PFSK-1 (cell line): Measurements from ENCODE around the gene EBF4.

Experiments
- FOXP2 ChIP-seq: optimal IDR thresholded peaks from 2 replicates; pipeline ENCODE3; 2011; ENCODE audit warnings: borderline replicate concordance, control low read depth, inconsistent platforms; ENCODE audit not compliant: insufficient read depth; ENCODE audit errors: extremely low read length, extremely low read depth
- POLR2AphosphoS5 ChIP-seq: IDR thresholded peaks from 2 replicates; pipeline ENCODE4 v1.6.1; 2012; ENCODE audit warnings: low read depth, mild to moderate bottlenecking, control low read depth, low read length, moderate library complexity
- SIN3A ChIP-seq: IDR thresholded peaks from 2 replicates; pipeline ENCODE4 v1.6.1; 2012; ENCODE audit warnings: mild to moderate bottlenecking, low read length, moderate library complexity, borderline replicate concordance; ENCODE audit not compliant: insufficient read depth
- TAF1 ChIP-seq: IDR thresholded peaks from 2 replicates; pipeline ENCODE4 v1.6.1; 2012; ENCODE audit warnings: low read length, control low read depth, borderline replicate concordance; ENCODE audit not compliant: insufficient read depth
- TF ChIP-seq, protein P1 (sequence below), 2 experiments: IDR thresholded peaks; 2 replicates each; pipeline versions ENCODE4 v1.6.1 to v1.8.0; 2011 to 2012; ENCODE audit warnings: low read depth in 2 of 2, low read length in 2 of 2, control low read depth in 1 of 2, inconsistent platforms in 1 of 2, mild to moderate bottlenecking in 1 of 2, moderate library complexity in 1 of 2; ENCODE audit not compliant: insufficient read depth in 1 of 2

Gene EBF4

GRCh38 chr20:2747676-2748235 is 55.2 kb downstream of the EBF4 start:
- TF ChIP-seq, protein P1, sequence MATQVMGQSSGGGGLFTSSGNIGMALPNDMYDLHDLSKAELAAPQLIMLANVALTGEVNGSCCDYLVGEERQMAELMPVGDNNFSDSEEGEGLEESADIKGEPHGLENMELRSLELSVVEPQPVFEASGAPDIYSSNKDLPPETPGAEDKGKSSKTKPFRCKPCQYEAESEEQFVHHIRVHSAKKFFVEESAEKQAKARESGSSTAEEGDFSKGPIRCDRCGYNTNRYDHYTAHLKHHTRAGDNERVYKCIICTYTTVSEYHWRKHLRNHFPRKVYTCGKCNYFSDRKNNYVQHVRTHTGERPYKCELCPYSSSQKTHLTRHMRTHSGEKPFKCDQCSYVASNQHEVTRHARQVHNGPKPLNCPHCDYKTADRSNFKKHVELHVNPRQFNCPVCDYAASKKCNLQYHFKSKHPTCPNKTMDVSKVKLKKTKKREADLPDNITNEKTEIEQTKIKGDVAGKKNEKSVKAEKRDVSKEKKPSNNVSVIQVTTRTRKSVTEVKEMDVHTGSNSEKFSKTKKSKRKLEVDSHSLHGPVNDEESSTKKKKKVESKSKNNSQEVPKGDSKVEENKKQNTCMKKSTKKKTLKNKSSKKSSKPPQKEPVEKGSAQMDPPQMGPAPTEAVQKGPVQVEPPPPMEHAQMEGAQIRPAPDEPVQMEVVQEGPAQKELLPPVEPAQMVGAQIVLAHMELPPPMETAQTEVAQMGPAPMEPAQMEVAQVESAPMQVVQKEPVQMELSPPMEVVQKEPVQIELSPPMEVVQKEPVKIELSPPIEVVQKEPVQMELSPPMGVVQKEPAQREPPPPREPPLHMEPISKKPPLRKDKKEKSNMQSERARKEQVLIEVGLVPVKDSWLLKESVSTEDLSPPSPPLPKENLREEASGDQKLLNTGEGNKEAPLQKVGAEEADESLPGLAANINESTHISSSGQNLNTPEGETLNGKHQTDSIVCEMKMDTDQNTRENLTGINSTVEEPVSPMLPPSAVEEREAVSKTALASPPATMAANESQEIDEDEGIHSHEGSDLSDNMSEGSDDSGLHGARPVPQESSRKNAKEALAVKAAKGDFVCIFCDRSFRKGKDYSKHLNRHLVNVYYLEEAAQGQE (IDR thresholded peaks at IDR 0.05; ENCODE audit: insufficient read depth in 1 of 2, low read depth in 2 of 2, low read length in 2 of 2), result no peak
- TF ChIP-seq SIN3A (no peak), TAF1 (no peak), FOXP2 (no peak), POLR2AphosphoS5 (no peak)

GRCh38 chr20:2748551-2749342 is 56.2 kb downstream of the EBF4 start:
- TF ChIP-seq, protein P1 (IDR thresholded peaks at IDR 0.05; ENCODE audit: insufficient read depth in 1 of 2, low read depth in 2 of 2, low read length in 2 of 2), result no peak
- TF ChIP-seq TAF1 (no peak), FOXP2 (no peak), POLR2AphosphoS5 (no peak), SIN3A (no peak)

DNA sequence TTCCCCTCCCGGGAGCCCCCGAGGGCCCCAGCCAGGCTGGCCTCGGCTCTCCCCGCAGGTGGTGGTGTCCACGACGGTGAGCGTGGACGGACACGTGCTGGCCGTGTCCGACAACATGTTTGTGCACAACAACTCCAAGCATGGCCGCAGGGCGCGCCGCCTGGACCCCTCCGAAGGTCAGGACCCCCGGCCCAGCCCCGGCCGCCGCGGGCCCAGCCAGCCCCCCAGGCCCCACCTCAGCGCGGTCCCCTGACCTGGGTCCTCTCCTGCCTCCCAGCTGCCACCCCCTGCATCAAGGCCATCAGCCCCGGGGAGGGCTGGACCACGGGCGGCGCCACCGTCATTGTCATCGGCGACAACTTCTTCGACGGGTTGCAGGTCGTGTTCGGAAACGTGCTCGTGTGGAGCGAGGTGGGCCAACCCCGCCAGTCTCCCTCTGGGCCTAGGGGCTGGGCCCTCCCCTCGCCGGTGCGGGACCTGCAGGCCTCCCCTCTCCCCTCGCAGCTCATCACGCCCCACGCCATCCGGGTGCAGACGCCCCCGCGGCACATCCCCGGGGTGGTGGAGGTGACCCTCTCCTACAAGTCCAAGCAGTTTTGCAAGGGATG is 56.9 kb downstream of the EBF4 start:
- TF ChIP-seq TAF1 (no peak), SIN3A (no peak), POLR2AphosphoS5 (no peak), FOXP2 (no peak)
- TF ChIP-seq, protein P1 (IDR thresholded peaks at IDR 0.05; ENCODE audit: insufficient read depth in 1 of 2, low read depth in 2 of 2, low read length in 2 of 2), result no peak

GRCh38 chr20:2749951-2750490 is 57.4 kb downstream of the EBF4 start:
- TF ChIP-seq, protein P1 (IDR thresholded peaks at IDR 0.05; ENCODE audit: insufficient read depth in 1 of 2, low read depth in 2 of 2, low read length in 2 of 2), result no peak
- TF ChIP-seq POLR2AphosphoS5, result no peak
- TF ChIP-seq FOXP2, result no peak
- no peak for TF ChIP-seq TAF1
- no peak for TF ChIP-seq SIN3A
